Right renal pelvis (tissue), 4 donors: ENCODE measurements around the gene INTS1. TPM values are rescaled to one million over a fixed set of nuclear protein-coding genes. Genes with fewer than 3 reads are reported as not detected.

Source experiments
- DNase-seq, 4 donors: peaks; one replicate each; pipeline ENCODE4 v3.0.0-alpha.2; 2013; ENCODE audit warnings: low read depth in 4 of 4, low spot score in 3 of 4, missing footprints in 1 of 4
- polyA plus RNA-seq, 4 donors: library from polyadenylated mRNA; unstranded; fragments of 120-200 nt; gene quantifications; one replicate each; pipeline ENCODE4 v1.2.1, GENCODE V29; 2013; ENCODE audit not compliant: insufficient read length in 4 of 4

INTS1 gene
- polyA plus RNA-seq, 4 donors: 61.7 to 85.8 (median 66.1) TPM

DNA sequence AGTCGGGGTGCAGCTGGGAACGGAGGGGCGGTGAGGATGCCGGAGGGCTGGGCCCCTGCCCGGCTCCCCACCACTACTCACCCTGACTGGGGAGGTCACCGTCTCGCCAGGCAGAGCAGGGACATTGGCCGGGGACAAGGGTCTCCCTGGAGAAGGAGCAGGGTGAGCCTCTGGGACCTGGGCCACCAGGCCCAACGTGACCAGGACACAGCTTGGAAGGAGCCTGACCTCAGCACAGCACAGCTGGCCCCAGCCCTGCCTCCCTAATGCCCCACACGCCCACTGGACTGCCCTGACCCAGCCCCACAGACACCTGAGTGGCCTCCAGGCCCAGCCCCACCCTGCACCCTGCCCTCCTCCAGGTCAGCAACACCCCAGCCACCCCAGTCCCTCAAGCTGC lies 66.0 kb downstream of the INTS1 start:
- no peak for DNase-seq

DNA sequence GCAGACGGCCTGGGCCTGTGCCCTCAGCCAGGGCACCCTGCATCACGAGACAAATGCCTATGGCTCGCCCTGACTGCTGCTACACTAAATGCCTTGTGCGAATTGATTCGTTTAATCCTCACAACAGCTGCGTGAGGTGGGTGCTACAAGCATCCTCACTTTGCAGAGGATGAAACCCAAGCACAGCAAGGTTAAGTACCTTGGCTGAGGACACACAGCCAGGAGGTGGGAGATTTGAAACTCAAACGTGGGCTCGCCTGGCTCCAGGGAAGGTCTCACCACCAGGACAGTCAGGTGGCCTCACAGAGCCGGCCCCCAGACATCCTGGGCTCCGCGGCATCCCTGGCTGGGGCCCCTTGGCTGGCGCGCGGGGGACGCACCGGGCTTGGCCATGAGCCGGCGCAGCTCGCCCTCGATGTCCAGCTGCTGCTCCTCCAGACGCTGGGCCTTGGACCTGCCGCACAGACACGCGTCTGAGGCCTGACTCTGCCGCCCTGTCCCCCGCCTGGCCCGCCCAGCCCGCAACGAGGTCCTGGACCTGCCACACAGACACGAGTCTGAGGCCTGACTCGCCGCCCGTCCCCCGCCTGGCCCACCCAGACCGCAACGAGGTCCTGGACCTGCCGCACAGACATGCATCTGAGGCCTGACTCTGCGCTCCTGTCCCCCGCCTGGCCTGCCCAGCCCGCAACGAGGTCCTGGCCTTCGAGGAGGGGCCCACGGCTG lies 66.9 kb downstream of the INTS1 start:
- DNase-seq: no peak

DNA sequence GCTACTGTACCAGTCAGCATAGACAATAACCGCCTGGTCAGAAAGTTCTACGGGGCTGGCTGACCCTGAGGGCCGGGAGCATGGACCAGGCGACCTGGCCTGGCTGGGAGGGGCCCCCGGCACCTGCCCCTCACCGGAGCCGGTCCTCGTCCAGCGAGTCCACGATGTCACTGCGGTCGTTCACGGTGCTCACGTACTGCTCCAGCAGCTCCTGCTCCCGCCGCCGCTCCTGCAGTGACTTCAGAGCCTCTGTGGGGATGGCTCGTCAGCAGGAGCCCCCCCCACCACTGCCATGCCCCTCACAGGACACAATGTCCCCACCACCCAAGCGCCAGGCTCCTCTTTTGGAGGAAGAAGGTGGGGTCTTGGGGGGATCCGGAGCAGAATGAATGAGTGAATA lies 67.6 kb downstream of the INTS1 start:
- no peak for DNase-seq

DNA sequence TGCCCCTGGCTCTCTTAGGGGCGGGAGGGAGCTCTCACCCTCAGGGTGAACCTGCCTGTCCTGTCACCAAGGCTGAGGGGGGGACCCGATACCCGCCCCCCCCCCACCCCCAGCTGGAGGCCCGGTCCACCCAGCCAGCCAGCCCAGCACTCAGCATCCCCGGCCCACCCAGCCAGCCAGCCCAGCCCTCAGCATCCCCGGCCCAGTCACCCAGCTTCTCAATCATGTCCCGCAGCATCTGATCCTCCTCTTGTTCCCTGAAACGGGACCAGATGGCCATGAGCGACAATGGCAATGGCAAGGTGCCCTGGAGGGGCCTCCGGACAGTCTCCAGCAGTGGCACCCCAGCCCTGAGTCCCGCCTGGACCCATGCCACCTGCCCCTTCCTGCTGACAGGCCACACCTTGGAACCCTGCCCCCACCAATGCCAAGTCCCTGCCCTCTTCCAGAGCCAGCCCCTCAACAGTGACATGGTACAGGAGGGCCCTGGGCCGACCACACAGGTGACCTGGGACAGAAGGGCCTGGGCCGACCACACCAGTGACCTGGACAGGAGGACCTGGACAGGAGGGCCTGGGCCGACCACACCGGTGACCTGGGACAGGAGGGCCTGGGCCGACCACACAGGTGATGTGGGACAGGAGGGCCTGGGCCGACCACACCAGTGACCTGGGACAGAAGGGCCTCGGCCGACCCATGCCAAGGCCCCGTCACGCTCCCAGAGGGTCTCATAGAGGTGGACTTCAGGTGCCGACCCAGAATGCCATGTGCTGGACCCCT lies 69.1 kb downstream of the INTS1 start:
- no peak for DNase-seq

DNA sequence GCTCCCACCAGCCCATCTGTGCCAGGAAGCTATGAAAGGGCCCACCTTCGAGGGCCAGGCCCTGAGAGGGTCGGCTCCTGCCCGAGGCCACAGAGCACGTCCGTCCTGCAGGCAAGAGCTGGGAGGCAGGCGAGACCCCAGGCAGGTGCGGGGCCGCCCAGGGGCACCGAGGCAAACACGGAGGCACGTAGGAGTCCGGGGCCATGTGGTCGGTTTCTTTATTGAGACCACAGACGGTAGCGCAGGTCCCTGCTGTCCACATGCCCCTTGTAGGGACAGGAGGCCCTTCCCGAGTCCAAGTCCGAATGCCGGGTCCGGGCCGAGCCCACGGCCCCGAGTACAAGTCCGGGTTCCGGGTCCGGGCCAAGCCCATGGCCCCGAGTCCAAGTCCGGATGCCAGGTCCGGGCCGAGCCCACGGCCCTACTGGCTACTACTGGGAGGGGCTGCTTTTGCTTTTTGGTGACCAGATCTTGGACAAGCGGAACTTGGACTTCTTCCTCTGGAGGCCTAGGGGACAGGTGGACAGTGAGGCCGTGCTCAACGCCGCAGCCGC lies 69.9 kb downstream of the INTS1 start:
- no peak for DNase-seq

DNA sequence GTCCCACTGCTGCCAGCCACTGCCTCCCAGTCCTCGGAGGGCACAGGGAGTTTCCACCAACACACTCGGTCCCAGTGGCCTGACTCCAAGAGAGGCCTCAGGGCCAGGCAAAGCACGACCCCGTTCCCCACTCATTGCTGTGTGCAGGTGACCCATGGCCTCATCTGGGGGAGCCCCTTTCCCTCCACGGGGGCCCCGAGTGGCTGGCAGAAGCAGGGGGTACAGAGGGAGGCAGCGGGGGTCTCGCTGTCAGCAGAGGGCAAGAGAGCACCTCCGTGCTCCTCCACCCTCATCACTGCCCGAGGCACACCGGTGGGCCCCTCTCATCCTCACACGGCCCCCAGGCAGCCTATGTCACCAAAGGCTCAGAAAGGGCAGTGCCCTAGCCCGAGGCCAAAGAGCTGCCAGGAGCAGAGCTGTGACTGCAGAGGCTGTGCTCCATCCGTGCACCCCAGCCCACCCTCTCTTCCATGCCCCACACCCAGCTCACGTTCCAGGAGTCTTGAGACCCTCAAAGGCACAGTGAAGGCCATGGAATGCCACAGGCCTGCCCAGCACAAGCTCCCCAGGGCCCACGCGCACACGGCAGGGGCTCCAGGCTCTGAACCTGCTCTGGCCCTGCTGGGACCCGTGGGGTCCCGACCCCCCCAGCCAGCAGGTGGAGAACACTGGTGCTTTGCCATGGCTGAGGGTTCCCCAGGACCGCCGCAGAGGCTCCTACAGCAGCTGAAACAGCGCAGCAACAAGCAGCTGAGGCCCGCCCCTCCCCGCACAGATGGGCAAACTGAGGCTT lies 70.9 kb downstream of the INTS1 start:
- no peak for DNase-seq

DNA sequence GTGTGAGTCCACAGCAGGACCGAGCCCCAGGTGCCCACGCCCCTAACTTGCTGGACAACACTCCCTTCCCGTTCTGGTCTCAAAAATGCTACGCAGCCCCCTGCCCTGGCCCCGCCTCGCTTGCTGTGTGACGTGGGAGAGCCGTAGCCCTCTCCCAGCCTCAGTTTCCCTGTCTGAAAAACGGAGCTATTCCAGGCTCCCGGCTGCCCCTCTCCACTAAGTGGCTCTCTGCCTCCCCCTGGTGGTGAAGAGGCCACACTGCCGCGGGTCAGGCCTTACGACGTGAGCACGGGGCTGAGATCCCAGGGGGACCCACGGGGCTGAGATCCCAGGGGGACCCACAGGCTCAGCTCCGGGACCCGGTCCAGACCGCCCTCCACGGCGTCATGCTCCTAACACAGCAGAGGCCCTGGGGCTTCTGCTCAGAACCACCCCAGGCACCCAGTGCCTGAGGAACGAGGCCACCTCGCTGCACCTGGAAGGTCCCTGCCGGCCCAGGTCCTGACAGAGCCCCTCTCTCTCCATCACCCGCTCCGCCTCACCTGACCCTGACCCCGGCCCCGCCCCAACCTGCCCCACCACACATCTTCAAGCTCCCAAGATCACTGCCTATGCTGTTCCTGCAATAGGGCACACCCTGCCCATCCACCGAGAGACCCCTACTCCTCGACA lies 71.6 kb downstream of the INTS1 start:
- DNase-seq: peak in 1 of 4 donors; percentile 47

DNA sequence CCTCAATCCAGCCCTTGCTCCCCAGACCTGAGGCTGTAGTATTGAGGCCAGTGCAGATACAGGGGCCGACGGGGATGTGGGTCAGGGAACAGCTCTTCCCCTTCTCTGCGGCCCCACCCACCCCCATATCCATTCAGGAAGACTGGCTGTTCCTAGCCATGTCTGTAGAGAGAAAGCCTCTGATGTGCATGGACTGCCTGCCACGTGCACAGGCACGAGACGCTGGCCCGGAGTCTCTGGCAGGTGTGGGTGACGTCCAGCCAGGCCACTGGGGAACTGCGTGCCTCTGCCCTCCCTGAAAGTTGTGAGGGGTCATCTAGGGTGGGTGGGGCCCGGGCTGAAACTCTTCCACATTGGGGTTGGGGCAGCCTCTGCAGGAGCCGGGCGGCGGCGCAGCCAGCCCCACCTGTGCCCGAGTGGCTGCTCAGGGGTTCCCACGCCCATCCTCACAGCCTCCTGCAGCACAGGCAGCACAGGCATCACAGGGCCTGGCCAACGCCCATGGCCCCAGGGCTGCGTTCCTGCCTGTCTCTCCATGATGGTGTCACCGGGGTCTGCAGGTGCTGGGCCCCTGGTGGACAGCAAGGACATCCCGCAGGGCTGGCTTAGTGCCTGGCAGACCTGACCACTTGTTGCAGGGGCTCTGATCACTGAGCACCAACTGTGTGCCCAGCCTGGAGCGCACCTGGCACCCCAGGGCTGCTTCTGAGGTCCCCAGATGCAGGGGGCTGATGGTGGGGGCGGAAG lies 72.4 kb downstream of the INTS1 start:
- no peak for DNase-seq

DNA sequence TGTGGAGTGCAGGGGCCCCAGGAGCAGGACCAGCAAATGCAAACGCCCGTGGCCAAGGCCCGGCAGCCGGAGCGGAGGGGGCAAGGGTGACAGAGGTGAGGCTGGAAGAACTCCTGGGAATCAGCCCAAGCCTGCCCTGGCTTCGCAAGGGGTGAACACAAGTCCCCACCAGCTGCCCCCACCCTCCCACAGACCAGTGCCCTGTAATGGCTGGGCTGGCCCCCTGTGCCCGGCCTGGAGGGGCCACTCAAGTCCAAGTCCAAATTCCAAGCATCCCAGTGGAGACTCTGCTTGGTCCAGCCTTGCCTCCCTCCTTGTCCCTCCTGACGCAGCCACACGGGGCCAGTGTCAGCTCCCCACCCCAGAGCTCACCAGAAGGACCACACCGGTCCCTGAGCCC lies 73.0 kb downstream of the INTS1 start:
- DNase-seq: no peak

DNA sequence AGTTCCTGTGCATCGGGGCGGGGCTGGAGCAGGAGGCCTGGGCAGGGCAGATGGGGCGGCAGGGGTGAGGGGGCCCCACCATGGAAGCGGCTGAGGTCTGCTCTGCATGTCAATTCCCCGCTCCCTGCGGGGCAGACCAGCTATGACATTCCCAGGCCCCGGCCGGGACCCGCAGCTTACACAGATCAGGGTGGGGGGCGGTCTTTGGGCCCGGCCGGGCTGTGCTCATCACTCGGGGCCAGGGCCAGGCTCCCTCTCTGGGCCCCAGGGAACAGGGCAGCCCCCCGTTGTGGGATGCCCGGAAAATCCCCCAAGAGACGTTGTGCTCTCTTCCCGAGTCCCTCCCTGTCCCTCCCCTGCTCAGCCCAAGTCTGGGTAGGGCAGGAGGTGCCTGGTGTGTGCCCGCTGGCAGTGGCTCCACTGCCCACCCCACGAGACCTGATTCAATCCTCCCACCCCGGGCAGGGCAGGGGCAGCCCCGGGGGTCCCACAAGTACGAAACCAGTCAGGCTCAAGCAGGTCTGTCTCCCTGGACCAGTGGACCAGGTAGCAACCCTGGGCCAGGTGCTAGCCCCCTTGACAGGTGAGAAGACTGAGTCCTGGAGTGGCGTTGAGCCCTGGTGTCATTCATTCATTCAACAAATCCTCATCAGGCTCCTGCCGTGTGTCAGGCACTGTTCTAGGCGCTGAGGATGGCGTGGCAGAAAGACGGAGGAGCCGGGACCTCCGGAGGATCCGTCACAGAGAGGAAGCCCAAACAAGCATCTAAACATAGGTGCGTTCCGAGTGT lies 73.9 kb downstream of the INTS1 start:
- no peak for DNase-seq

DNA sequence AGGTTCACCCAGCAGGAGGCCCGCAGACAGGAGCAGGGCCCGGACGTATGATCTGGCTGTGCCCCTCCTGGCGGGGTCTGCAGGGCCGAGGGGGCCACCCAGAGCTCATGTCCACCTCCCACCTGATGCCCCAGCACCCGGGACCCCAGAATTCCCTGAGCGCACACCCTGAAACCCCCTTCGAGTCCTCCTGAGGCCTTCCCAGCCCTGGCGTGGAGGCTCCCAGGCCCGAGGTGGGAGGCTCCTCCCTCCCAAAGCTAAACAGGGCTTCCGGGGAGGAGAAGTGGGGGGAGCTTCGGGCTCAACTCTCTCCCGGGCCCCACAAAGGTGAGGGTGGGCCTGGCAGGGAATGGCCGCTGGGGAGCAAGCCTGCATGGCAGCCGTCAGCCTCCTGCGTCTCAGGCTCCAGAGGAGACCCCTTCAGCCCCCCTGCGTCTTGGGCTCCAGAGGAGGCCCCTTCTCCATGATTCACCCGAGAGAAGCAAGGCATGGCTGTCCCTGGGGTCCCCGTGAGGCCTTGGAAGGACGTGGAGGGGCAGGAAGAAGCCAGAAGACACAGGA lies 75.2 kb downstream of the INTS1 start:
- no peak for DNase-seq

DNA sequence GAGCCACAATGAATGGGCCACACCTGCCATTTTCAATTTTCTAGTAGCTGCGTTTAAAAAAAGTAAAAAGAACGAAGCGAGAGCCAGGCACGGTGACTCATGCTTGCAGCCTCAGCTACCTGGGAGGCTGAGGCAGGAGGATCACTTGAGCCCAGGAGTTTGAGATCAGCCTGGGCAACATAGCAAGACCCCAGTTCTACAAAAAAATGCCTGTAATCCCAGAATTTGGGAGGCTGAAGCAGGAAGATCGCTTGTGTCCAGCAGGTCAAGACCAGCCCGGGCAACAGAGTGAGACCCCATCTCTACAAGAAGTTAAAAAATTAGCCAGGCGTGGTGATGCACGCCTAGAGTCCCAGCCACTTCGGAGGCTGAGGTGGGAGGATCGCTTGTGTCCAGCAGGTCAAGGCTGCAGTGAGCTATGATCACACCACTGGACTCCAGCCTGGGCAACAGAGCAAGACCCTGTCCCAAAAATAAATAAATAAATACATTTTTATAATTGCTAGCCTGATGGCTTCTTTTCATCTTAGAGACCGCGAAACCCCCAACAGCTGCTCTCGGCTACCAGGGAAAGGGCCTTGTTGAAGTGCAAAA lies 77.0 kb downstream of the INTS1 start:
- no peak for DNase-seq

DNA sequence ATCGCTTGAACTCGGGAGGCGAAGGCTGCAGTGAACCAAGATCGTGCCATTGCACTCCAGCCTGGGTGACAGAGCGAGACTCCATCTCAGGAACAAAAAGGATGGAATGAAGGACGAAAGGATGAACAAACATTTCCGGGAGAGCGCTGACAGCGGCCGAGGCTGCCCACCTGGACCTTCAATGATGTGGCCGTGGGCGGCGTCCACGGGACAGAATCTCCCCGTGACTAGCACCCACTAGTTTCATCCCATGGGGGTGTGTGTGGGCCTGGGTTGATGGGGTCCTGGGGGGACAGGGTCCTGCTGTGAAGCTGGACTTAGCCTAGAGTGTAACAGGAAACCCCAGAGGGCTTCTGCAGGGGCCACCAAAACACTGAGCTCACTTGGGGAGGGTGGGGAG lies 77.7 kb downstream of the INTS1 start:
- DNase-seq: no peak

DNA sequence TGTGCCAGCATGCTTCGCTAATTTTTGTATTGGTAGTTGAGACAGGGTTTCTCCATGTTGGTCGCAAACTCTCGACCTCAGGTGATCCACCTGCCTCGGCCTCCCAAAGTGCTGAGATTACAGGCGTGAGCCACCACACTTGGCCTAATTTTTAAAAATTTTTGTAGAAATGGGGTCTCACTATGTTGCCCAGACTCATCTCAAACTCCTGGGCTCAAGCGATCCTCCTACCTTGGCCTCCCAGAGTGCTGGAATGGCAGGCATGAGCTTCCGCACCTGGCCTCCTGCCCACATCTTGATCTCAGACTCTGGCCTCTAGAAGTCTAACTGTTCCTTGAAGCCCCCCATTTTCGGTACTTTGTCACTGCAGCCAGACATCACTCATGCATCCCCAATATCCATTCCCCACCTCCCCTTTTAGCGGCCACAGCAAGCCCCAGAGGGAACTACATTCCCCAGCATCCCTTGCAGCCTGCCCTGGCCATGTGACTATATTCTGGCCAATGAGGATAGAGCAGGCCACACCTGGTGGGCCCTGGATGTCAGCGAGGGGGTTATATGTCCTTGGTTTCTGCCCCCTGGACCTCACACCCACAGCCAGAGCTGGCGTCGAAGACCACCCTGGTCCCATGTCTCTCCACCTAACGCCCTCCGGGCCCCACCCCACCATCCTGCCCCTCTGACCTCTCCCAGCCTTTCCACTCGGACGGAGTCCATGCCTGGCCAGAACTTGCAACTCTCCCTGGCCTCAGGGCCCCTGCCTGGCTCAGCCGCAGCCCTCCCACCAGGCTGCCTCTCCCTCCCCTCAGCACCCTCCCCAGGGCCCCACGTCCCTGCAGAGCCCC lies 78.7 kb downstream of the INTS1 start:
- DNase-seq: no peak

DNA sequence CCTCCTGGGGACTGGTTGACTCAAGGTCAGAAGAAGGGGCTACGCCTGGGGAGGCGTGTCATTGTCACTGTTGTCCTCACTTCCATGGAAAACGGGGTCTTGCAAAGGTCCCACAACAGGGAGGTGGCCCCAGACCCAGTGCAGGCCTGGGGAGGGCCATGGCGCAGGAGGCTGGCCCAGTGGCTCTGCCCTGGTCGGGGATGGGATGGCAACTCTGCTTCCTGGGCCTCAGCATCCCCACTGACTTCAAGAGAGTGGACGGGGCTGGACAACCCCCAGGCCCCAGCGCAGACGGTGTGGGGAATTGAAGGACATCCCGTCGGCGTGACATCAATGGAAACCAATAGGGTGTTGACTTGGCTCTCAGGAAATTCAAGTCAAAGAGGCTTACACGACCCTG lies 80.1 kb downstream of the INTS1 start:
- DNase-seq: no peak

DNA sequence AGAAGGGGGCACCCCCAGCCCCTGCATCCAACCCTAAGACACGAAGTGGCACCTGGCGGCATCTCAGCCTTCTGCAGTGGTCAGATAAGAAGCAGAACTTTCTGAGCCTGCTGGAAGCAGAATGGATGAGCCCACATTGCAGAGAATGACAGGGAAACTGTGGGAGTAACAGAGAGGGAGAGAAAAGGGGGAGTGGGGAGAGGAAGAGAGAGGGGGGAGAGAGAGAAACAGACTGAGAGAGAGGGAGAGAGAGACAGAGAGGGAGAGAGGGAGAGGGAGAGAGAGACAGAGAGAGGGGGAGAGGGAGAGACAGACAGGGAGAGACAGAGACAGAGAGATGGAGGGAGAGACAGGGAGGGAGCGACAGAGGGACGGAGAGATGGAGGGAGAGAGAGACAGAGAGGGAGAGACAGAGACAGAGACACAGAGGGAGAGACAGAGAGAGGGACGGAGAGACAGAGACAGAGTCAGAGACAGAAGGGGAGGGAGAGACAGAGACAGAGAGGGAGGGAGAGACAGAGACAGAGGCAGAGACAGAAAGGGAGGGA lies 80.9 kb downstream of the INTS1 start:
- no peak for DNase-seq
